Smooth muscle cell of the umbilical artery (primary cell): ENCODE results near the gene ERBIN. TPM values are rescaled to one million over a fixed set of nuclear protein-coding genes. Genes with fewer than 3 reads are reported as not detected.

Experiments used
- total RNA-seq: library from RNA; depleted of rRNA; stranded (reverse); fragments of >200 nt; gene quantifications from 2 replicates; pipeline ENCODE4 v1.2.3, GENCODE V29; 2014

The ERBIN gene
- total RNA-seq = 53.2 and 55.9 TPM in 2 replicates

GRCh38 chr5:65926276-65926783 is at the start of gene ERBIN:
Gene ERBIN (plus strand): TSS chr5:65926575. CDS start chr5:65992719, 66,144 bp downstream.

Other genes starting within 250 kb of the ERBIN start
- gene SGTB, start 204.5 kb upstream of the ERBIN start, total RNA-seq = 14.3 and 26.7 TPM in 2 replicates
- gene NLN, start 204.4 kb upstream of the ERBIN start, total RNA-seq = 25.5 and 62.8 TPM in 2 replicates
- 57.9 and 69.5 TPM in 2 replicates for gene SREK1, start 217.7 kb downstream of the ERBIN start, total RNA-seq